GM21367 (cell line): ENCODE data around the gene FBXW11.

Source experiments
- ATAC-seq: cut with Tn5 transposase; IDR thresholded peaks from one replicate; pipeline ENCODE4 v1.9.1; 2021; ENCODE audit not compliant: unreplicated experiment

FBXW11 gene

GRCh38 chr5:171846323-171846722 lies 160.1 kb downstream of the FBXW11 start:
- no peak for ATAC-seq

DNA sequence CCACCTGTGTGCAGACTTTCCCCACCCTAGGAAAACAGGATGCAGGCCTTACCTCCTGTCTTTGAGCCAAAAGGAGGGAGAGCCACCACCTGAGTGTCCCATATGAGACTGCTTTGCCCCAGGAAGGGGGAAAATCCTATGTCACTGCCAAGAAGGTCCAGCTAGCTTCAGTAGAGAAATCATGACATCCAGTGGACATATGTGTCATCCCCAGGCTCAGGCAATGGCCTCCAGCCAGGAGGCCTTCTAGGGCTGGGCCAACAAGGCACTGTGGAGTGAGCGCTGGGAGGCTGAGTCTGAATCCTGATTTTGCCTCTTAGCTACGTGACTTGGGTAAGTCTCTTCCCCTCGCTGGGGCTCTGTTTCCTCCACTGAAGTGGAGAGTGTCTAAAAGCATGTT lies 160.6 kb downstream of the FBXW11 start:
- ATAC-seq = no peak

GRCh38 chr5:171845040-171845630 lies 161.3 kb downstream of the FBXW11 start:
- ATAC-seq = no peak

DNA sequence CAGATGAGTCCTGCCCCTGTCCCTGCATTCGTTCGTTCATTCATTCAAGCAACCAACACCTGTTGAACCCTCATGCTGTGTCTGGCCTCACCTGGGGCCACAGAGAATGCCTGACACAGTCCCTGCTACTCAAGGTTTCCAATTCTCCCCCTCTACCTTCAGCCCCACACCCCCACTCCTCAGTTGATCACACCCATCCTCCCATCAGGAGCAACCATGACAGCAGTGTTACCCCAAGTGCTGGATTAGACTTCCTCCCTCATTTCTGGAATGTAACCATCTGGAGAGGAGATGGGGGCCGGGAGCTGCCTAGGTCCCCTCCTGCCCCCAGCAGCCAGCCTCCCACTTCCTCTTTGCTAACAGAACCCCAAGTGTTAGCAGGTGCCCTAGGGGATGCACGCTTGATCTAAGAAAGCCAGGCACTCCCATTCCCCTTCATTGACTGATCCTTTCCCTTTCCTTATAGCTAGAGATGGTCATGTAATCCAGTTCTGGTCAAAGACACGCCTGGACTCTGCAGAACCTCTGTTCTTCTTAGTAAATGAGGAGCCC lies 163.6 kb downstream of the FBXW11 start:
- ATAC-seq = no peak

GRCh38 chr5:171841984-171842776 lies 164.3 kb downstream of the FBXW11 start:
- ATAC-seq = no peak

DNA sequence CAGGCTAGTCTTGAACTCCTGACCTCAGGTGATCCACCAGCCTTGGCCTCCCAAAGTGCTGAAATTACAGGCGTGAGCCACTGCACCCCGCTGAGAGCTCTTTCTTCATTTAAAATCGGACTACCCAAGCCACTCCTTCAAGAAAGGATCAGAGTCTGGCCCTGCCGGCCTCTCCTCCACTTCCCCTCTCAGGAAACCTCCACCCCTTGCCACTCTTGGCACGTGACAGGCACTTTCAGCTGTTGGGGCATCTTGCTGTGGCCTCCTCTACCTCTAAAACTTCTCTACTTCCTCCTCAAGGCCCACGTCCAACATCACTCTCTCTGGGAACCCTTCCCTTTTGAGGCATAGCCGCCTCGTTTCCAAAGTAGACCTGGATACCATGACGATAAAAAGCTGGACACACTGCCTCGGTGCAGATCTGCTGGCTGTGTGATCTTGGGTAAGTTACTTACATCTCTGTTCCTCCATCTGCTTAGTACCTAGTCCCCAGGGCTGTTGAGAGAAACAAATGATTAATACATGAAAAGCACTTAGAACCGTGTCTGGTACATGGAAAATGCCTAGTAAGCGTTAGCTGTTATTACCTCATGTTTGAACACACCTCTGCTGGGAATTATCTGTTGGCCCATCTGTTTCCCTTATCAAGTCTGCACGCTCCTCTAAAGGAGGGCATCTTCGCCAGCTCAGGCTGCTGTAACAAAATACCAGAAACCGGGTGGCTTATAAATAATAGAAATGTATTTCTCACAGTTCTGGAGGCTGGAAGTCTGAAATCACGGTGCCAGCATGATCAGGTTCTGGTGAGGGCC lies 165.5 kb downstream of the FBXW11 start:
- ATAC-seq = no peak

- ATAC-seq = no peak
Observed at GRCh38 chr5:171840066-171840465, 166.4 kb downstream of the FBXW11 start.

DNA sequence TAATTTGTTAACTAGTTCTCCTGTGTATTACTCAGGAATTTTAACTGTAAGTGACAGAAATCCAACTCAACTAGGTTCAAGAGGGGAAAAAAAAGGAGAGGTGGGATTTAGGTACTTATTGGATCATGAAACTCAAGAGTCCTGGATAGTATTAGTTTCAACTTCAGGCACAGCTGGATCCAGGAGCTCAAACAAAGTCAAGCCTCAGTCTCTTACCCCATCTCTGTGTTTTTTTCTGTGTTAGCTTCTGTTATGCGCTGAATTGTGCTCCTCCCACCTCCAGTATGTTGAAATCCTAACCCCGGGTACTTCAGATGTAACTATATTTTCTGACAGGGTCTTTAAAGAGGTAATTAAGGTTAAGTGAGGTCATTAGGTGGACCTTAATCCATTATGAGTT lies 167.3 kb downstream of the FBXW11 start:
- no peak for ATAC-seq

- ATAC-seq = no peak
Observed at GRCh38 chr5:171838066-171838465, 168.4 kb downstream of the FBXW11 start.

- no peak for ATAC-seq
Observed at GRCh38 chr5:171837522-171837921, 168.9 kb downstream of the FBXW11 start.

DNA sequence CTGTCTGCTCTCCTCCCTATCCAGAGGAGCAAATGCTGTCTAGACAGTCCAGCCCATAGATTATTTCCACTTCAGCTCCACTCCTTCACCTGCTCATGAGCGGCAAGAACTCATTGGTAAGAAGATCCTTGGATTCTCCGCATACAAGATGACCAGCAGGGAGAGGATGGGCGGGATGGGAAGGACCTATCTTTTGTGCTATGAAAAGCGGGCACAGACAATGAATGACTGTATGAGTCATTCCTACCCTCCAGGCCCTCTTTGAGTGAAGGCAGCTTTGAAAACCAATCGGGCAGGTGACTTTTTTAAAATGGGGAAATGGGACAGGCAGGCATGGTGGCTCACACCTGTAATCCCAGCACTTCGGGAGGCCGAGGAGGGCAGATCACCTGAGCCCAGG lies 171.4 kb downstream of the FBXW11 start:
- no peak for ATAC-seq

DNA sequence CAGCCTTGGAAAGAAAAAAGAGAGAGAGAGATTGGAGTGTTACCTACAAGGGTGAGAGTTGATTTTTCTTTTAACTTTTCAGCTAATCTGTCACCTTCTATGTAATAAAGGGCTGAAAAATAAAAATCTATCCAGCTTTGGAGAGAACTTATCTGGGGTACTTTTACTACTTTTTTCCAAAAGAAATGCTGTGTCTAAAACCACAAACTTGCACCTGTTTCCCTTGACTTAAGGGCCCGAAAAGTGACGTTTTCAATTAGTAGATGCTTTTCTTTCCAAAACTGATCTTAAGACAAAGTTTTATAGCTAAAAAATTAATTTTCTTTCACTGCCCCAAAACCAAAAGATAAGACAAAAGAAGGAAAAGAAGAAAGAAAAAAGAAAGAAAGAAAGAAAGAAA lies 172.0 kb downstream of the FBXW11 start:
- ATAC-seq = no peak

DNA sequence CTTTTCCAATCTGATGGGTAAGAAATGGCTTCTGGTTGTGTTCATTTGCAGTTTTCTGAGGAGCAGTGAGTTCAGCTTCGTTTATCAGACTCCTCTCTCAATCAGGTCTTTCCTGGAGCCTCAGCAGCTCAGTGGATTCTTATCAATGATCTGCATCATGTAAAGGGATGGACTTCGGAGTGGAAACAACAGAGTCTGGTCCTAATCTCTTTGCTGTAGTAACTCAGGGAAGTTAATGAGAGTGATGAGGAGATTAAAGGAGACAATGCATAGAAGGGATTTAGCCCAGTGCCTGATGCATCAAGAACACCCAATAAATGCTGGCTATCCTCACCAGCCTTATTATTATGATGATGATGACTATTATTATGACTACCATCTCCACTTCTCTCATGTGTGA lies 173.7 kb downstream of the FBXW11 start:
- no peak for ATAC-seq

- no peak for ATAC-seq
Observed at GRCh38 chr5:171830686-171831085, 175.8 kb downstream of the FBXW11 start.

GRCh38 chr5:171827162-171827561 lies 179.3 kb downstream of the FBXW11 start:
- ATAC-seq = no peak

DNA sequence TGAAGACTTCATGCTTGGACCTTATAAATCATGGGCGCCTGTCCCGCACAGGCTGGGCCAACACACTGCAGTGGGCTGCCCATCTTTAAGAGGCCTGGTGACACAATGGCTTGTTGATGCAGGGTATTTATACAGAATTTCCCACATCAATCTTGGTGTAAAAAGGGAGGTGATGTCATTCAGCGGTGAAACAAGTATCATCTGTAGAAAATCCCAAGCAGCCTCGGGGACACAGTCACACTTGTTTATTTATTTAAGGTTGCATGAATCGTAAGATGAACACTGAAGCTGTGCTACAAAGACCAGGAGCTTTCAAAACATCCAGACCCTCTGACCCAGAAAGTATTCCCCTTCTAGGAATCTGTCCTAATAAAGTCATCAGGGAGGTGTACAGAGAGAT lies 180.3 kb downstream of the FBXW11 start:
- ATAC-seq = no peak

DNA sequence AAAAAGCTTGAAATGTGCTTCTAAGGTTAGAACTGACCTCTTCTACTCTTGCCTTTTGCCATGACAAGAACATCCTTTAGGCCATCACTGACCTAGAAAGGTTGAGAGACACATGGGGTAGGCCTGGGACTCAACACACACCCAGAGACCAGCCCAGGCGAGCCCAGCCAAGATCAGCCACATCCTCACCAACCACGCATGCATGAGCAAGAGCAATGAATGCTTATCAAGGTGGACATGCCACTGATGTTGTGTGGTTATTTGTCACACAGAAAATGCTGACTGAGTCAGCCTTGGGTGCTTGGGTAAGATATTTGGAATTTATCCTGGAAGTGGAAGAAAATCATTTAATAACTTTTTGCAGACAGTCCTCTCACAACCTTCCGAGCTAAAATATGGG lies 181.4 kb downstream of the FBXW11 start:
- ATAC-seq = no peak

- no peak for ATAC-seq
Observed at GRCh38 chr5:171823269-171823668, 183.2 kb downstream of the FBXW11 start.

DNA sequence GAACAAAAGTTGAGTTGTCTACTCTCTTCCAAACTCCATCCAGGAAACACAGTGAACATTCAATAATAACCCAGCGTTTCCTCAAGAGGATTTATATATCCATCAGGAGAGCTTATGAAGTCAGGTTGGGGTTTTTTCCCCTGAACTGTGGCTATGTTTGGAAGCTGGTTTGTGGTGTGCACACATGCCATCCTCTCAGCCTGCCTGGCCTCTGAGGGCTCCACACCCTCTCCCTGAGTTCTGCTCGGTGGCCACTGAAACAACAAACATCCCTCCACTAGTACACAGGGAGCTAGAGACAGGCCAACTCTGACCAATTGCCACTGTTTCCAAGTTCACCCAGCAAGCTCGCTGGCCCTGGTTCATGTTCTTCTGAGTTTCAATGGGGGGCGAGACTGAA lies 185.2 kb downstream of the FBXW11 start:
- ATAC-seq = no peak

DNA sequence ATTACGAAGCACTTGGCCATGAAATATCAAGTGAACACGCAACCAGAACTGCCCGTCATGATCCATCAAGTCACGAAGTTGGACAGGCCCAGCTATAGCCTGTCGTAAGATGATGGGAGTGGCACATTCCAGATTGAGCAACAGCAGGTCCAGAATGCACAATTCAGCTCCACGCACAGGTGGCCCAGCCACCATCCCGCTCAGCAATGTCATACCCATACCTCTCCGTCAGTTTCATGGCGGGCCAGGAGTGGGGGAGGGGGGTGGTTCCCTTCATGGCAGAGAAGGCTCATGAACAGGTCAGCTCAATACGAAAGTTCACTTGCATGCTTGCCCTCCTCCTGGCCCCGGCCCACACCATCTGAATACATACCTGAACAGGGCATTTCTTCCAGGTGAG lies 185.9 kb downstream of the FBXW11 start:
- no peak for ATAC-seq

- no peak for ATAC-seq
Observed at GRCh38 chr5:171816666-171817065, 189.8 kb downstream of the FBXW11 start.
